ENCODE results near the gene ZBTB25.

ZBTB25 gene

DNA sequence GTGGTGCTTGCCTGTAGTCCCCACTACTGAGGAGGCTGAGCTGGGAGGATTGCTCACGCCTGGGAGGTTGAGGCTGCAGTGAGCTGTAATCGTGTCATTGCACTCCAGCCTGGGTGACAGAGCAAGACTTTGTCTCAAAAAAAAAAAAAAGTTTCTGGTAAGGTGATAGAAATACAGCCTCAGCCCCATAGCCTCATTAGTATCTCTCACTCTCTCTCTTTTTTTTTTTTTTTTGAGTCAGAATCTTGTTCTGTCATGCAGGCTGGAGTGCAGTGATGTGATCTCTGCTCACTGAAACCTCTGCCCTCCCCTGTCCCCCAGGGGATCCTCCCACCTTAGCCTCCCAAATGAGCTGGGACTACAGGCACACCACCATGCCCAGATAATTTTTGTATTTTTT is 96.3 kb downstream of the ZBTB25 start:
- Histone ChIP-seq H3K4me1 (ENCODE audit: insufficient read depth, low read length) (no peaks in the 10 kb centered on the region), H3K27ac (ENCODE audit: low read length) (no peak overlapping the region), H3K9me3 (ENCODE audit: insufficient read depth, low read depth, low read length) (no peaks in the 10 kb centered on the region), H3K36me3 (ENCODE audit: insufficient read depth, low read depth, low read length) (peaks cover 78% of the 10 kb centered on the region), H3K4me3 (ENCODE audit: low read length) (no peak overlapping the region), H3K9ac (ENCODE audit: low read depth, low read length) (no peak overlapping the region), H3K27me3 (ENCODE audit: insufficient read depth, low read length) (no peaks in the 10 kb centered on the region)

DNA sequence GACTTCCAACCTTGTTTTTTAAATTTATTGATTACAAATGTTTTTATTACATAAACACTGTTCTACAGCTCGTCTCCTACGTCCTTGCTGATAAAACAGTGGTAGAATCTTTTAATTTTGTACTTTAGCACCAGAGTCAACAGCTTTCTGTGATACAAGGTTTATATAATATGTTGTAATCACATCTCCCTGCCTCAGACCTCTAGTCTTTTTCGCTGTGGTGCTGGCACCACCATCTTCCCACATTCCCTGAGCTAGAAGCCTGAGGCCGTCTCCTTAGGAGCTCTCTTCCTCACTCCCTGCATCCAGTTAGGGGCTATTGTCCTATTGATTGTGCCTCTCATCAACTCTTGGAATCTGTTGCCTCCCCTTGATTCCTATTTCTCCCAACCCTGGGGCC is 98.3 kb downstream of the ZBTB25 start:
- no peaks in the 10 kb centered on the region for H3K4me1 ChIP-seq (ENCODE audit: insufficient read depth, low read length)
- H3K9ac ChIP-seq (ENCODE audit: low read depth, low read length), result no peak overlapping the region
- peaks cover 78% of the 10 kb centered on the region for H3K36me3 ChIP-seq (ENCODE audit: insufficient read depth, low read depth, low read length)
- H3K27me3 ChIP-seq (ENCODE audit: insufficient read depth, low read length), result no peaks in the 10 kb centered on the region
- no peak overlapping the region for H3K4me3 ChIP-seq (ENCODE audit: low read length)
- H3K9me3 ChIP-seq (ENCODE audit: insufficient read depth, low read depth, low read length), result no peaks in the 10 kb centered on the region
- H3K27ac ChIP-seq (ENCODE audit: low read length), result no peak overlapping the region

DNA sequence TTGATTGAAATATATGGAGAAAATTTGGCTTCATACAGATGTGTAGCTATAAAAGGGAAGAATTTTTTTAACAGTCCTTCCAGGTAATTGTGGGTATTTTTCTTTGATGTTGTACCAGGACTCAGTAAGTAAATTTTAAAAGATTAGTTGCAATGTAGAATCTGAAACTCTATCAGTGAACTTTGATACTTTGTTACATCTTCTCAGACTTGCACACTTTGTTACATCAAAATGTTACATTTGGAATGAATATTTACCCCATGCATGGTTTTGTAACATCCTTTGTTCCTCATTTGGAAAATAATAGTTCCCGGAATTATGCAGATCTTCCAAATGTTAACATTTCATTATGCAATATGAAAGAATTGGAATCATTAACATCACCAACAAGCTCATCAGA is 101.7 kb downstream of the ZBTB25 start:
- no peak overlapping the region for H3K4me3 ChIP-seq (ENCODE audit: low read length)
- no peaks in the 10 kb centered on the region for H3K4me1 ChIP-seq (ENCODE audit: insufficient read depth, low read length)
- no peaks in the 10 kb centered on the region for H3K27me3 ChIP-seq (ENCODE audit: insufficient read depth, low read length)
- H3K27ac ChIP-seq (ENCODE audit: low read length), result no peak overlapping the region
- H3K9ac ChIP-seq (ENCODE audit: low read depth, low read length), result no peak overlapping the region
- no peaks in the 10 kb centered on the region for H3K9me3 ChIP-seq (ENCODE audit: insufficient read depth, low read depth, low read length)
- peaks cover 54% of the 10 kb centered on the region for H3K36me3 ChIP-seq (ENCODE audit: insufficient read depth, low read depth, low read length)

DNA sequence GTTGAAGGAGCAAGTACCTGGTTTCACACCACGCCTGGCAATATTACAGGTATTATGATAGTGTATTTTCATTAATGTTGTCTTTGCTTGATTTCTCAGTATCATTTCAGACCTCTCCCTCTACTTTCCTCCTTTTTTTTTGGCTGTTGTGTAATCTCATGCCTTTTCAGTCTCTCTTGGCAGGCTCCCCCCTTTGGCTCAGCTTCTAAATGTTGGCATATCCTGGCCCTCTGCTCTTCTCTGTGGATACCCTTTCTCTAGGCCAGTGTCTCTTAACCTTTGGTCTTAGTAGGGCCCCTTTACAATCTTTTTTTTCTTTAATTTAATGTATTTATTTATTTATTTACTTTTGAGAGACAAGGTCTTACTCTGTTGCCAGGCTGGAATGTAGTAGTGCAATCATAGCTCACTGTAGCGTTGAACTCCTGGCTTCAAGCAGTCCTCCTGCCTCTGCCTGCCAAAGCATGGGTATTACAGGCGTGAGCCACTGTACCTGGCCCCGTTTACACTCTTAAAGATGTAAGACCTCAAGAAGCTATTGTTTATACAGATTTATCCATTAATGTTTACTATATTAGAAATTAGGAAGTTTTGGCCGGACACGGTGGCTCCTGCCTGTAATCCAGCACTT is 102.7 kb downstream of the ZBTB25 start:
- no peak overlapping the region for H3K27ac ChIP-seq (ENCODE audit: low read length)
- no peaks in the 10 kb centered on the region for H3K27me3 ChIP-seq (ENCODE audit: insufficient read depth, low read length)
- H3K4me1 ChIP-seq (ENCODE audit: insufficient read depth, low read length), result no peaks in the 10 kb centered on the region
- no peak overlapping the region for H3K4me3 ChIP-seq (ENCODE audit: low read length)
- H3K36me3 ChIP-seq (ENCODE audit: insufficient read depth, low read depth, low read length), result peaks cover 48% of the 10 kb centered on the region
- H3K9me3 ChIP-seq (ENCODE audit: insufficient read depth, low read depth, low read length), result no peaks in the 10 kb centered on the region
- H3K9ac ChIP-seq (ENCODE audit: low read depth, low read length), result no peak overlapping the region

All from iPS-20b (cell line).